SK-N-SH treated with all-trans-retinoic acid at 6 μM for 48 hours (cell line): ENCODE results near the gene CXCR6.

Source experiments
- ATAC-seq: fragments of 200-7000 bp; cut with Tn5 transposase; 3 replicates; pipeline ENCODE4 v1.9.1; 2020; ENCODE audit warnings: mild to moderate bottlenecking, moderate library complexity
- ARNTL ChIP-seq: fragments of 450-650 bp; formaldehyde crosslinking; IDR thresholded peaks from 2 replicates; pipeline ENCODE4 v1.5.0; 2020; ENCODE audit warnings: low read depth, mild to moderate bottlenecking, moderate library complexity, borderline replicate concordance
- BACH2 ChIP-seq: fragments of 250-450 bp; sonication (Bioruptor Pico); IDR thresholded peaks from 2 replicates; pipeline ENCODE4 v1.9.0; 2021; ENCODE audit warnings: mild to moderate bottlenecking, borderline replicate concordance
- CSDC2 ChIP-seq: fragments of 250-450 bp; sonication (Bioruptor Pico); IDR thresholded peaks from 2 replicates; pipeline ENCODE4 v1.5.0; 2020; ENCODE audit warnings: mild to moderate bottlenecking, moderate library complexity
- ESRRG ChIP-seq: fragments of 250-450 bp; sonication (Bioruptor Pico); IDR thresholded peaks from 2 replicates; pipeline ENCODE4 v1.6.1; 2021; ENCODE audit warnings: mild to moderate bottlenecking
- GLIS3 ChIP-seq: fragments of 250-450 bp; sonication (Bioruptor Pico); IDR thresholded peaks from 2 replicates; pipeline ENCODE4 v1.5.0; 2020; ENCODE audit warnings: mild to moderate bottlenecking, moderate library complexity
- ISL1 ChIP-seq: fragments of 250-450 bp; sonication (Bioruptor Pico); IDR thresholded peaks from 2 replicates; pipeline ENCODE4 v2.1.2; 2022; ENCODE audit warnings: mild to moderate bottlenecking, moderate library complexity
- OSR1 ChIP-seq: fragments of 250-450 bp; sonication (Bioruptor Pico); IDR thresholded peaks from 2 replicates; pipeline ENCODE4 v1.8.0; 2022; ENCODE audit warnings: moderate library complexity, mild to moderate bottlenecking, inconsistent platforms
- SNAI2 ChIP-seq: fragments of 250-450 bp; sonication (Bioruptor Pico); IDR thresholded peaks from 2 replicates; pipeline ENCODE4 v1.5.0; 2020; ENCODE audit warnings: mild to moderate bottlenecking, moderate library complexity
- TCF4 ChIP-seq: fragments of 250-450 bp; sonication (Bioruptor Pico); IDR thresholded peaks from 2 replicates; pipeline ENCODE4 v1.8.0; 2021; ENCODE audit warnings: mild to moderate bottlenecking, moderate library complexity, borderline replicate concordance
- TOX ChIP-seq: fragments of 250-450 bp; sonication (Bioruptor Pico); IDR thresholded peaks from 2 replicates; pipeline ENCODE4 v1.8.0; 2021; ENCODE audit warnings: mild to moderate bottlenecking, moderate library complexity, borderline replicate concordance
- ZC3H10 ChIP-seq: fragments of 250-450 bp; sonication (Bioruptor Pico); IDR thresholded peaks from 2 replicates; pipeline ENCODE4 v1.5.1; 2021; ENCODE audit warnings: mild to moderate bottlenecking, moderate library complexity
- ZFP3 ChIP-seq: fragments of 250-450 bp; sonication (Bioruptor Pico); IDR thresholded peaks from 2 replicates; pipeline ENCODE4 v1.5.0; 2020; ENCODE audit warnings: mild to moderate bottlenecking, moderate library complexity
- ZNF70 ChIP-seq: fragments of 450-650 bp; formaldehyde crosslinking; IDR thresholded peaks from 2 replicates; pipeline ENCODE4 v1.5.0; 2020; ENCODE audit warnings: mild to moderate bottlenecking, moderate library complexity
- TF ChIP-seq, protein P1 (sequence below): fragments of 250-450 bp; sonication (Bioruptor Pico); IDR thresholded peaks from 2 replicates; pipeline ENCODE4 v1.5.1; 2021; ENCODE audit warnings: mild to moderate bottlenecking, moderate library complexity
- TF ChIP-seq, protein P2 (sequence below): fragments of 250-450 bp; sonication (Bioruptor Pico); IDR thresholded peaks from 2 replicates; pipeline ENCODE4 v1.8.0; 2021; ENCODE audit warnings: low read depth, mild to moderate bottlenecking, moderate library complexity, borderline replicate concordance
- TF ChIP-seq, protein P3 (sequence below): fragments of 250-450 bp; sonication (Bioruptor Pico); IDR thresholded peaks from 2 replicates; pipeline ENCODE4 v1.5.0; 2020; ENCODE audit warnings: mild to moderate bottlenecking, moderate library complexity
- TF ChIP-seq, protein P4 (sequence below): fragments of 250-450 bp; sonication (Bioruptor Pico); IDR thresholded peaks from 2 replicates; pipeline ENCODE4 v1.8.0; 2020; ENCODE audit warnings: mild to moderate bottlenecking, moderate library complexity, borderline replicate concordance
- TF ChIP-seq, protein P5 (sequence below): fragments of 250-450 bp; sonication (Bioruptor Pico); IDR thresholded peaks from 2 replicates; pipeline ENCODE4 v1.5.1; 2020; ENCODE audit warnings: low read depth, mild to moderate bottlenecking, moderate library complexity

Gene CXCR6

DNA sequence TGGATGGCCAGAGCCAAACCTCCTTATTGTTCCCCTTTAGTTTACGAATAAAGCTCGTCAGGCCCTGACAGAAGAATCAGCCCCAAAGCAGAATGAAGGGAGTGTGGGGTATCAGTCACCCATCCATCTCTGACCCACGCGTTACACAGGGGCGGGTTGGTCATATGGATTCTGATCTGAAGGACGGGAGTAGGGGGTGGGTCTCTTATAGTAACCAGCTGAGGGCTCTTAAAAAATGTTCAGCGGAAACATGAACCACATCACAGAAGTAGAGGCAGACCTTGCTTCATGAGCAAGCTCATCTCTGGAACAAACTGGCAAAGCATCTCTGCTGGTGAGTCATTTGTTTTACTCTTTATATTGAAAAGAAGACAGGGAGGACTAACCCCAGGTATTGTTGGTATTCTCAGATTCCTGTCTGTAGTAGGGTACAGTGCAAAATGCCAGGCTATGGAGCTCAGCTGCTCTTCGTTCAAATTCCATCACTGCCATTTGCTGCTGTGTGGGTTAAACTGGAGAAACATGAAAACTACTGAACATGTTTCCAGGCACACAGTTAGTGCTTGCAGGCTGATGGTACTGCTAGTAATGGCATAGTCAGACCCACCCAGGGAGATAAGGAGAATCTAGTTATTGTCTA lies at the start of gene CXCR6:
Gene CXCR6, plus strand, starts transcription at position 258 of the 640 bp plus-strand sequence. CDS start 3,018 bp downstream, outside the sequence.
- ATAC-seq: no peak
- TF ChIP-seq, protein P1, sequence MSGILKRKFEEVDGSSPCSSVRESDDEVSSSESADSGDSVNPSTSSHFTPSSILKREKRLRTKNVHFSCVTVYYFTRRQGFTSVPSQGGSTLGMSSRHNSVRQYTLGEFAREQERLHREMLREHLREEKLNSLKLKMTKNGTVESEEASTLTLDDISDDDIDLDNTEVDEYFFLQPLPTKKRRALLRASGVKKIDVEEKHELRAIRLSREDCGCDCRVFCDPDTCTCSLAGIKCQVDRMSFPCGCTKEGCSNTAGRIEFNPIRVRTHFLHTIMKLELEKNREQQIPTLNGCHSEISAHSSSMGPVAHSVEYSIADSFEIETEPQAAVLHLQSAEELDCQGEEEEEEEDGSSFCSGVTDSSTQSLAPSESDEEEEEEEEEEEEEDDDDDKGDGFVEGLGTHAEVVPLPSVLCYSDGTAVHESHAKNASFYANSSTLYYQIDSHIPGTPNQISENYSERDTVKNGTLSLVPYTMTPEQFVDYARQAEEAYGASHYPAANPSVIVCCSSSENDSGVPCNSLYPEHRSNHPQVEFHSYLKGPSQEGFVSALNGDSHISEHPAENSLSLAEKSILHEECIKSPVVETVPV (CRISPR knock-in tag): no peak
- TF ChIP-seq, all 23 proteins: peak for 0

DNA sequence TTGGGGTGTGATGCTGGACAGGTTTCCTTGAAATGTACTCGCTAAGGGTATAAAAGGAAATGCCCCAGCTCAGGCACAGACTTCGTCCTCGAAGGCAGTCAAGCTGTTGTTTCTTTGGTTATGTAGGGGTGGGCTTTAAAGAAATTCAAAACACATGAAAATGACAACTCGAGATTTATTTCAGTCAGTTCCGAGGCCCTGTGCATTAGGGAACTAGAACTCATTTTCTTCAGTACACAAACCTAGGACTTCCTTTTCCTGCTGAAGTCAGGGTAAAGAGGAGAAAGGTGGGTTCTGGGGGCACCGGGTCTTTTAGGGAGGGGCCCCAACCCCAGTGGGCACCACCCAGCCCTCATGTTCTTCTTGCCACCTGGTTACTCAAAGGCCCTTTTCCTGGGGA lies 49.2 kb upstream of the CXCR6 start:
- TF ChIP-seq TCF4 (no peak), CSDC2 (CRISPR knock-in tag) (no peak), OSR1 (CRISPR knock-in tag) (no peak), SNAI2 (no peak), ARNTL (no peak), GLIS3 (CRISPR knock-in tag) (no peak), ZFP3 (CRISPR knock-in tag) (no peak), ZNF70 (CRISPR knock-in tag) (no peak), ISL1 (no peak), BACH2 (no peak), TOX (CRISPR knock-in tag) (no peak), ESRRG (CRISPR knock-in tag) (no peak), ZC3H10 (CRISPR knock-in tag) (no peak)
- TF ChIP-seq, protein P2, sequence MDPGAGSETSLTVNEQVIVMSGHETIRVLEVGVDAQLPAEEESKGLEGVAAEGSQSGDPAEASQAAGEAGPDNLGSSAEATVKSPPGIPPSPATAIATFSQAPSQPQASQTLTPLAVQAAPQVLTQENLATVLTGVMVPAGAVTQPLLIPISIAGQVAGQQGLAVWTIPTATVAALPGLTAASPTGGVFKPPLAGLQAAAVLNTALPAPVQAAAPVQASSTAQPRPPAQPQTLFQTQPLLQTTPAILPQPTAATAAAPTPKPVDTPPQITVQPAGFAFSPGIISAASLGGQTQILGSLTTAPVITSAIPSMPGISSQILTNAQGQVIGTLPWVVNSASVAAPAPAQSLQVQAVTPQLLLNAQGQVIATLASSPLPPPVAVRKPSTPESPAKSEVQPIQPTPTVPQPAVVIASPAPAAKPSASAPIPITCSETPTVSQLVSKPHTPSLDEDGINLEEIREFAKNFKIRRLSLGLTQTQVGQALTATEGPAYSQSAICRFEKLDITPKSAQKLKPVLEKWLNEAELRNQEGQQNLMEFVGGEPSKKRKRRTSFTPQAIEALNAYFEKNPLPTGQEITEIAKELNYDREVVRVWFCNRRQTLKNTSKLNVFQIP: no peak
- TF ChIP-seq, protein P3, sequence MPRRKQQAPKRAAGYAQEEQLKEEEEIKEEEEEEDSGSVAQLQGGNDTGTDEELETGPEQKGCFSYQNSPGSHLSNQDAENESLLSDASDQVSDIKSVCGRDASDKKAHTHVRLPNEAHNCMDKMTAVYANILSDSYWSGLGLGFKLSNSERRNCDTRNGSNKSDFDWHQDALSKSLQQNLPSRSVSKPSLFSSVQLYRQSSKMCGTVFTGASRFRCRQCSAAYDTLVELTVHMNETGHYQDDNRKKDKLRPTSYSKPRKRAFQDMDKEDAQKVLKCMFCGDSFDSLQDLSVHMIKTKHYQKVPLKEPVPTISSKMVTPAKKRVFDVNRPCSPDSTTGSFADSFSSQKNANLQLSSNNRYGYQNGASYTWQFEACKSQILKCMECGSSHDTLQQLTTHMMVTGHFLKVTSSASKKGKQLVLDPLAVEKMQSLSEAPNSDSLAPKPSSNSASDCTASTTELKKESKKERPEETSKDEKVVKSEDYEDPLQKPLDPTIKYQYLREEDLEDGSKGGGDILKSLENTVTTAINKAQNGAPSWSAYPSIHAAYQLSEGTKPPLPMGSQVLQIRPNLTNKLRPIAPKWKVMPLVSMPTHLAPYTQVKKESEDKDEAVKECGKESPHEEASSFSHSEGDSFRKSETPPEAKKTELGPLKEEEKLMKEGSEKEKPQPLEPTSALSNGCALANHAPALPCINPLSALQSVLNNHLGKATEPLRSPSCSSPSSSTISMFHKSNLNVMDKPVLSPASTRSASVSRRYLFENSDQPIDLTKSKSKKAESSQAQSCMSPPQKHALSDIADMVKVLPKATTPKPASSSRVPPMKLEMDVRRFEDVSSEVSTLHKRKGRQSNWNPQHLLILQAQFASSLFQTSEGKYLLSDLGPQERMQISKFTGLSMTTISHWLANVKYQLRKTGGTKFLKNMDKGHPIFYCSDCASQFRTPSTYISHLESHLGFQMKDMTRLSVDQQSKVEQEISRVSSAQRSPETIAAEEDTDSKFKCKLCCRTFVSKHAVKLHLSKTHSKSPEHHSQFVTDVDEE: no peak
- TF ChIP-seq, protein P4, sequence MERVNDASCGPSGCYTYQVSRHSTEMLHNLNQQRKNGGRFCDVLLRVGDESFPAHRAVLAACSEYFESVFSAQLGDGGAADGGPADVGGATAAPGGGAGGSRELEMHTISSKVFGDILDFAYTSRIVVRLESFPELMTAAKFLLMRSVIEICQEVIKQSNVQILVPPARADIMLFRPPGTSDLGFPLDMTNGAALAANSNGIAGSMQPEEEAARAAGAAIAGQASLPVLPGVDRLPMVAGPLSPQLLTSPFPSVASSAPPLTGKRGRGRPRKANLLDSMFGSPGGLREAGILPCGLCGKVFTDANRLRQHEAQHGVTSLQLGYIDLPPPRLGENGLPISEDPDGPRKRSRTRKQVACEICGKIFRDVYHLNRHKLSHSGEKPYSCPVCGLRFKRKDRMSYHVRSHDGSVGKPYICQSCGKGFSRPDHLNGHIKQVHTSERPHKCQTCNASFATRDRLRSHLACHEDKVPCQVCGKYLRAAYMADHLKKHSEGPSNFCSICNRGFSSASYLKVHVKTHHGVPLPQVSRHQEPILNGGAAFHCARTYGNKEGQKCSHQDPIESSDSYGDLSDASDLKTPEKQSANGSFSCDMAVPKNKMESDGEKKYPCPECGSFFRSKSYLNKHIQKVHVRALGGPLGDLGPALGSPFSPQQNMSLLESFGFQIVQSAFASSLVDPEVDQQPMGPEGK: no peak
- TF ChIP-seq, protein P5, sequence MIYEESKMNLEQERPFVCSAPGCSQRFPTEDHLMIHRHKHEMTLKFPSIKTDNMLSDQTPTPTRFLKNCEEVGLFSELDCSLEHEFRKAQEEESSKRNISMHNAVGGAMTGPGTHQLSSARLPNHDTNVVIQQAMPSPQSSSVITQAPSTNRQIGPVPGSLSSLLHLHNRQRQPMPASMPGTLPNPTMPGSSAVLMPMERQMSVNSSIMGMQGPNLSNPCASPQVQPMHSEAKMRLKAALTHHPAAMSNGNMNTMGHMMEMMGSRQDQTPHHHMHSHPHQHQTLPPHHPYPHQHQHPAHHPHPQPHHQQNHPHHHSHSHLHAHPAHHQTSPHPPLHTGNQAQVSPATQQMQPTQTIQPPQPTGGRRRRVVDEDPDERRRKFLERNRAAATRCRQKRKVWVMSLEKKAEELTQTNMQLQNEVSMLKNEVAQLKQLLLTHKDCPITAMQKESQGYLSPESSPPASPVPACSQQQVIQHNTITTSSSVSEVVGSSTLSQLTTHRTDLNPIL (CRISPR knock-in tag): no peak
- ATAC-seq: no peak

DNA sequence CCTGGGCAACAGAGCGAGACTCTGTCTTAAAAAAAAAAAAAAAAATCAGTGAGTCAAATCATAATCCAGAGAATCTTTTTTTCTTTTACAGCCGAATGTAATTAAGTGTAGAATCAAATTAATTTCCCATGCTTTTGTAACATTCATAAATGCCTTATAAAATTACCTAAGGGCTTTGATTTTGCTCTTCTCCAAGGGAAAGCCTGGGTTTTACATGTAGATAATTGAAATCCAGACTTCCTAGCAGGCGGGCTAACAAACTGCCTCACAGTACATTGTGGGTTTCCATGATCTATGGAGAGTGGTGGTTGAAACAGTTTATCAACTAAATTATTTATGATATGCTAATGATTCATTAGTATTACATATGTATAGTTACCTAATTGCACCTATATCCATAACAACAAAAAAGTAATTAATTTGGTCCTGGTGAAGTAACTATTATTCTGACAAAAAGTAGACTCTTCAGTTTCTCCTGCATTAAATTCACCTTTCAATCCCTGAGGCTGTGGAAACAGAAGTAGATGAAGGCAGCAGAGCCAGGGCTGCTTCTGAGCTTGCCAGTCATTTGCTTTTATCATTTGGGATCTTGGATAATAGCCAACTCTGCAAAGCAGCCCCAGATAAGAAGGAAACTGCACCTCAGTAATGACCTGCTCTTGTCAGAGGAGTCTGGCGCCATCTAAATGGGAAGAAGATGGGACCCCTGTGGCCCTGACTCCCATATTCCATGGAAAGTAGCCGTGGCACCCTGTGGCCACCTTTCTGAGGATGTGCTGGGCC lies 47.4 kb upstream of the CXCR6 start:
- ATAC-seq: no peak
- TF ChIP-seq TCF4 (no peak; the same call in 1 of the 2 replicates), ZC3H10 (CRISPR knock-in tag) (no peak)
- TF ChIP-seq, protein P3: 0 out of 2 replicates have a peak, but pooled peaks have one; percentile 22
